MM.1S (cell line): ENCODE data around the gene RSPH1.

ENCODE experiments used
- EZH2phosphoT487 ChIP-seq: fragments of 300-600 bp; sonication (generic); IDR thresholded peaks from 2 replicates; pipeline ENCODE4 v1.6.1; 2018; ENCODE audit warnings: antibody characterized with exemption, low read length
- TF ChIP-seq, protein P1 (sequence below): fragments of 300-600 bp; sonication (generic); IDR thresholded peaks from 2 replicates; pipeline ENCODE4 v1.5.1; 2016; ENCODE audit warnings: antibody characterized with exemption, low read length, mixed read lengths

- TF ChIP-seq, protein P1, sequence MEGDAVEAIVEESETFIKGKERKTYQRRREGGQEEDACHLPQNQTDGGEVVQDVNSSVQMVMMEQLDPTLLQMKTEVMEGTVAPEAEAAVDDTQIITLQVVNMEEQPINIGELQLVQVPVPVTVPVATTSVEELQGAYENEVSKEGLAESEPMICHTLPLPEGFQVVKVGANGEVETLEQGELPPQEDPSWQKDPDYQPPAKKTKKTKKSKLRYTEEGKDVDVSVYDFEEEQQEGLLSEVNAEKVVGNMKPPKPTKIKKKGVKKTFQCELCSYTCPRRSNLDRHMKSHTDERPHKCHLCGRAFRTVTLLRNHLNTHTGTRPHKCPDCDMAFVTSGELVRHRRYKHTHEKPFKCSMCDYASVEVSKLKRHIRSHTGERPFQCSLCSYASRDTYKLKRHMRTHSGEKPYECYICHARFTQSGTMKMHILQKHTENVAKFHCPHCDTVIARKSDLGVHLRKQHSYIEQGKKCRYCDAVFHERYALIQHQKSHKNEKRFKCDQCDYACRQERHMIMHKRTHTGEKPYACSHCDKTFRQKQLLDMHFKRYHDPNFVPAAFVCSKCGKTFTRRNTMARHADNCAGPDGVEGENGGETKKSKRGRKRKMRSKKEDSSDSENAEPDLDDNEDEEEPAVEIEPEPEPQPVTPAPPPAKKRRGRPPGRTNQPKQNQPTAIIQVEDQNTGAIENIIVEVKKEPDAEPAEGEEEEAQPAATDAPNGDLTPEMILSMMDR: no peak
- no peak for TF ChIP-seq EZH2phosphoT487
Measured at GRCh38 chr21:42481169-42481568, 14.9 kb downstream of the RSPH1 start.
